Activated CD8-positive, alpha-beta memory T cell treated with anti-CD3 and anti-CD28 coated beads, Interleukin-2, amount 50 U/mL, for 48 hours (primary cell): ENCODE results near the gene PLCG1.

Source experiments
- DNase-seq: peaks from one replicate; pipeline ENCODE4 v3.0.0-alpha.2; 2020

The PLCG1 gene

GRCh38 chr20:41182296-41183212, 45.2 kb downstream of the PLCG1 start:
- DNase-seq: peak; percentile 47

- DNase-seq: peak; percentile 46
These were observed 46.0 kb downstream of the PLCG1 start for GRCh38 chr20:41183391-41183790.

- DNase-seq: no peak
These were observed 46.5 kb downstream of the PLCG1 start for GRCh38 chr20:41183831-41184230.

GRCh38 chr20:41185013-41185757, 47.8 kb downstream of the PLCG1 start:
- peak; percentile 49 for DNase-seq

GRCh38 chr20:41187668-41188067, 50.3 kb downstream of the PLCG1 start:
- DNase-seq: no peak

GRCh38 chr20:41191562-41192500, 54.5 kb downstream of the PLCG1 start:
- DNase-seq: no peak

- DNase-seq: no peak
These were observed 55.2 kb downstream of the PLCG1 start for GRCh38 chr20:41192575-41192974.

- DNase-seq: no peak
These were observed 59.4 kb downstream of the PLCG1 start for GRCh38 chr20:41196653-41197225.

GRCh38 chr20:41198443-41198842, 61.1 kb downstream of the PLCG1 start:
- no peak for DNase-seq

- DNase-seq: no peak
These were observed 63.3 kb downstream of the PLCG1 start for GRCh38 chr20:41200446-41201202.

- DNase-seq: no peak
These were observed 64.4 kb downstream of the PLCG1 start for GRCh38 chr20:41201760-41202159.

- DNase-seq: no peak
These were observed 65.1 kb downstream of the PLCG1 start for GRCh38 chr20:41202426-41202825.

- no peak for DNase-seq
These were observed 66.3 kb downstream of the PLCG1 start for GRCh38 chr20:41203660-41204059.

- DNase-seq: no peak
These were observed 67.2 kb downstream of the PLCG1 start for GRCh38 chr20:41204304-41205265.

- no peak for DNase-seq
These were observed 68.0 kb downstream of the PLCG1 start for GRCh38 chr20:41205313-41205712.

GRCh38 chr20:41213150-41213820, 75.9 kb downstream of the PLCG1 start:
- DNase-seq: no peak

GRCh38 chr20:41214202-41214601, 76.9 kb downstream of the PLCG1 start:
- no peak for DNase-seq

- no peak for DNase-seq
These were observed 77.3 kb downstream of the PLCG1 start for GRCh38 chr20:41214666-41215065.

GRCh38 chr20:41217422-41217821, 80.1 kb downstream of the PLCG1 start:
- DNase-seq: no peak

GRCh38 chr20:41218466-41218865, 81.1 kb downstream of the PLCG1 start:
- no peak for DNase-seq
